ENCODE results near the gene ATP2B2. TPM values are rescaled to one million over a fixed set of nuclear protein-coding genes. Genes with fewer than 3 reads are reported as not detected.

Gene ATP2B2
- total and polyA plus RNA-seq, 2 experiments from 2014 or later, result 0.42 to 0.63 TPM

- Histone ChIP-seq H3K27ac (ENCODE audit: low read depth) (no peak overlapping the region), H3K4me1 (ENCODE audit: insufficient read depth) (no peaks in the 10 kb centered on the region), H3K27me3 (ENCODE audit: insufficient read depth) (no peaks in the 10 kb centered on the region), H3K4me2 (no peak overlapping the region), H3K4me3 (no peak overlapping the region), H4K20me1 (replicated peaks; ENCODE audit: insufficient read depth) (no peaks in the 10 kb centered on the region), H3F3A (replicated peaks; ENCODE audit: low read depth) (no peaks in the 10 kb centered on the region), H2AFZ (no peak overlapping the region; the same call in 1 of the 2 replicates), H3K9me2 (ENCODE audit: insufficient read depth) (no peaks in the 10 kb centered on the region), H3K36me3 (ENCODE audit: insufficient read depth) (no peaks in the 10 kb centered on the region), H3K79me2 (replicated peaks; ENCODE audit: insufficient read depth) (no peaks in the 10 kb centered on the region)
- DNase-seq (ENCODE audit: low spot score) (no peak), ATAC-seq (no peak; the same call in 2 of the 3 replicates)
- Mint-ChIP-seq H3K4me3 (no peak overlapping the region), H3K4me1 (no peaks in the 10 kb centered on the region), H3K27me3 (ENCODE audit: insufficient read depth, low read depth, poor library complexity) (peaks cover 6% of the 10 kb centered on the region), H3K27ac (no peak overlapping the region), H3K9me3 (no peaks in the 10 kb centered on the region), H3K36me3 (ENCODE audit: low read depth) (no peaks in the 10 kb centered on the region)
- TF ChIP-seq ETS1 (IDR thresholded peaks at IDR 0.05), result no peak
- no peak for TF ChIP-seq EZH2phosphoT487 (IDR thresholded peaks at IDR 0.05; ENCODE audit: unreplicated experiment)
- no peak for TF ChIP-seq JUNB (IDR thresholded peaks at IDR 0.05; ENCODE audit: unreplicated experiment)
- TF ChIP-seq POLR2AphosphoS5 (IDR thresholded peaks at IDR 0.05; ENCODE audit: low read depth), result no peak
- no peak for TF ChIP-seq CTCF (conservative IDR thresholded peaks at IDR 0.05; ENCODE audit: low read depth in 2 of 2)
- TF ChIP-seq EZH2 (IDR thresholded peaks at IDR 0.05; ENCODE audit: low read depth, unreplicated experiment), result no peak
- TF ChIP-seq ZNF331 (CRISPR knock-in tag; IDR thresholded peaks at IDR 0.05; ENCODE audit: low read depth), result no peak
- TF ChIP-seq STAT1 (IDR thresholded peaks at IDR 0.05; ENCODE audit: unreplicated experiment), result no peak
These were observed 25.6 kb upstream of the ATP2B2 start for GRCh38 chr3:10531031-10531430.

GRCh38 chr3:10530241-10530640, 24.9 kb upstream of the ATP2B2 start:
- DNase-seq (ENCODE audit: low spot score) (no peak), ATAC-seq (no peak; the same call in 2 of the 3 replicates)
- Histone ChIP-seq H3K36me3 (ENCODE audit: insufficient read depth) (no peaks in the 10 kb centered on the region), H3K27me3 (ENCODE audit: insufficient read depth) (no peaks in the 10 kb centered on the region), H3K27ac (ENCODE audit: low read depth) (no peak overlapping the region), H3K4me1 (ENCODE audit: insufficient read depth) (no peaks in the 10 kb centered on the region), H3K9me2 (ENCODE audit: insufficient read depth) (no peaks in the 10 kb centered on the region), H2AFZ (peak overlapping the region; percentile 78), H3K79me2 (replicated peaks; ENCODE audit: insufficient read depth) (no peaks in the 10 kb centered on the region), H3F3A (replicated peaks; ENCODE audit: low read depth) (no peaks in the 10 kb centered on the region), H4K20me1 (replicated peaks; ENCODE audit: insufficient read depth) (no peaks in the 10 kb centered on the region), H3K4me3 (no peak overlapping the region), H3K4me2 (no peak overlapping the region)
- Mint-ChIP-seq H3K36me3 (ENCODE audit: low read depth) (no peaks in the 10 kb centered on the region), H3K27ac (no peak overlapping the region), H3K9me3 (no peaks in the 10 kb centered on the region), H3K4me3 (no peak overlapping the region), H3K27me3 (ENCODE audit: insufficient read depth, low read depth, poor library complexity) (peaks cover 6% of the 10 kb centered on the region), H3K4me1 (no peaks in the 10 kb centered on the region)
- no peak for TF ChIP-seq POLR2AphosphoS5 (IDR thresholded peaks at IDR 0.05; ENCODE audit: low read depth)
- no peak for TF ChIP-seq CREB1 (CRISPR knock-in tag; IDR thresholded peaks at IDR 0.05; ENCODE audit: low read depth)
- no peak for TF ChIP-seq NANOG (IDR thresholded peaks at IDR 0.05; ENCODE audit: borderline replicate concordance)
- no peak for TF ChIP-seq REST (IDR thresholded peaks at IDR 0.05; ENCODE audit: unreplicated experiment)
- no peak for TF ChIP-seq ZNF114 (CRISPR knock-in tag; IDR thresholded peaks at IDR 0.05)
- TF ChIP-seq EZH2 (IDR thresholded peaks at IDR 0.05; ENCODE audit: low read depth, unreplicated experiment), result no peak

Data from GM23338 (cell line).